ENCODE results near the gene CETN2.

DNA sequence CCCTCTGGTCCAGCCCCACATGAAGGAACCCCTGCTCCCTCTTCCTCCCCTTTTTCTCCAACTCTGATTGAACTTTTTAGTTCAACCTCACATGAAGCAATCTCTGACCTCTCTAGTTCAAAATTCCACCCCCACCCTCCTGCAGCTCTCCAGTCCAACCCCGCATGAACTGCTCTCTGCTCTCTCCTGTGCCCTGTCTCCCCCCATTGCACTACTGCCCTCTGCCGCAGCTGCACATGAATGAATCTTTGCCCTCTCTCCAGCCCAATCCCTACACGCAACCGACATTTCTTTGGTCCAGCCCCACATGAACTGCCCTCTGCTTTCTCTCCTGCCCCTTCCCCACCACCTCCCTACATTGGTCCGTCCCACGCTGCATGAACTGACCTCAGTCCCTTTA, 6.9 kb downstream of the CETN2 start:
- TF ChIP-seq, protein P1, sequence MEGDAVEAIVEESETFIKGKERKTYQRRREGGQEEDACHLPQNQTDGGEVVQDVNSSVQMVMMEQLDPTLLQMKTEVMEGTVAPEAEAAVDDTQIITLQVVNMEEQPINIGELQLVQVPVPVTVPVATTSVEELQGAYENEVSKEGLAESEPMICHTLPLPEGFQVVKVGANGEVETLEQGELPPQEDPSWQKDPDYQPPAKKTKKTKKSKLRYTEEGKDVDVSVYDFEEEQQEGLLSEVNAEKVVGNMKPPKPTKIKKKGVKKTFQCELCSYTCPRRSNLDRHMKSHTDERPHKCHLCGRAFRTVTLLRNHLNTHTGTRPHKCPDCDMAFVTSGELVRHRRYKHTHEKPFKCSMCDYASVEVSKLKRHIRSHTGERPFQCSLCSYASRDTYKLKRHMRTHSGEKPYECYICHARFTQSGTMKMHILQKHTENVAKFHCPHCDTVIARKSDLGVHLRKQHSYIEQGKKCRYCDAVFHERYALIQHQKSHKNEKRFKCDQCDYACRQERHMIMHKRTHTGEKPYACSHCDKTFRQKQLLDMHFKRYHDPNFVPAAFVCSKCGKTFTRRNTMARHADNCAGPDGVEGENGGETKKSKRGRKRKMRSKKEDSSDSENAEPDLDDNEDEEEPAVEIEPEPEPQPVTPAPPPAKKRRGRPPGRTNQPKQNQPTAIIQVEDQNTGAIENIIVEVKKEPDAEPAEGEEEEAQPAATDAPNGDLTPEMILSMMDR (IDR thresholded peaks at IDR 0.05; ENCODE audit: borderline replicate concordance, extremely low read depth, low read length, poor library complexity, severe bottlenecking), result no peak
- no peak for TF ChIP-seq EZH2 (IDR thresholded peaks at IDR 0.05; ENCODE audit: borderline replicate concordance, low read depth, low read length, severe bottlenecking)
